ENCODE results near the gene AS3MT.

GRCh38 chr10:102837230-102837721 is 32.0 kb upstream of the AS3MT start, which contains the start of gene CYP17A1:
- TF ChIP-seq, protein P1, sequence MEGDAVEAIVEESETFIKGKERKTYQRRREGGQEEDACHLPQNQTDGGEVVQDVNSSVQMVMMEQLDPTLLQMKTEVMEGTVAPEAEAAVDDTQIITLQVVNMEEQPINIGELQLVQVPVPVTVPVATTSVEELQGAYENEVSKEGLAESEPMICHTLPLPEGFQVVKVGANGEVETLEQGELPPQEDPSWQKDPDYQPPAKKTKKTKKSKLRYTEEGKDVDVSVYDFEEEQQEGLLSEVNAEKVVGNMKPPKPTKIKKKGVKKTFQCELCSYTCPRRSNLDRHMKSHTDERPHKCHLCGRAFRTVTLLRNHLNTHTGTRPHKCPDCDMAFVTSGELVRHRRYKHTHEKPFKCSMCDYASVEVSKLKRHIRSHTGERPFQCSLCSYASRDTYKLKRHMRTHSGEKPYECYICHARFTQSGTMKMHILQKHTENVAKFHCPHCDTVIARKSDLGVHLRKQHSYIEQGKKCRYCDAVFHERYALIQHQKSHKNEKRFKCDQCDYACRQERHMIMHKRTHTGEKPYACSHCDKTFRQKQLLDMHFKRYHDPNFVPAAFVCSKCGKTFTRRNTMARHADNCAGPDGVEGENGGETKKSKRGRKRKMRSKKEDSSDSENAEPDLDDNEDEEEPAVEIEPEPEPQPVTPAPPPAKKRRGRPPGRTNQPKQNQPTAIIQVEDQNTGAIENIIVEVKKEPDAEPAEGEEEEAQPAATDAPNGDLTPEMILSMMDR (IDR thresholded peaks at IDR 0.05), result no peak
- TF ChIP-seq POLR2A (IDR thresholded peaks at IDR 0.05), result no peak
- no peak for TF ChIP-seq EP300 (IDR thresholded peaks at IDR 0.05)
- TF ChIP-seq POLR2AphosphoS5 (IDR thresholded peaks at IDR 0.05), result no peak

Data from gastroesophageal sphincter (tissue), 3 donors.